Endothelial cell (in vitro differentiated cells): ENCODE data around the gene JCAD. TPM values are rescaled to one million over a fixed set of nuclear protein-coding genes. Genes with fewer than 3 reads are reported as not detected.

Experiments
- DNase-seq: peaks from one replicate; pipeline ENCODE4 v3.0.0; 2021; ENCODE audit warnings: low spot score
- H3K27ac Mint-ChIP-seq: one replicate; pipeline ENCODE4 v1.8.0; 2021; ENCODE audit warnings: mixed read lengths, inconsistent platforms; ENCODE audit not compliant: unreplicated experiment
- H3K27me3 Mint-ChIP-seq: one replicate; pipeline ENCODE4 v1.8.0; 2021; ENCODE audit warnings: mild to moderate bottlenecking, moderate library complexity, mixed read lengths, inconsistent platforms; ENCODE audit not compliant: unreplicated experiment
- H3K36me3 Mint-ChIP-seq: one replicate; pipeline ENCODE4 v1.8.0; 2021; ENCODE audit warnings: mild to moderate bottlenecking, low read depth, mixed read lengths, inconsistent platforms; ENCODE audit not compliant: unreplicated experiment
- H3K4me1 Mint-ChIP-seq: one replicate; pipeline ENCODE4 v1.8.0; 2021; ENCODE audit warnings: mild to moderate bottlenecking, mixed read lengths, inconsistent platforms; ENCODE audit not compliant: unreplicated experiment
- H3K4me3 Mint-ChIP-seq: one replicate; pipeline ENCODE4 v1.8.0; 2021; ENCODE audit warnings: mild to moderate bottlenecking, mixed read lengths, inconsistent platforms; ENCODE audit not compliant: unreplicated experiment
- H3K9me3 Mint-ChIP-seq: one replicate; pipeline ENCODE4 v1.8.0; 2021; ENCODE audit warnings: mixed read lengths, inconsistent platforms; ENCODE audit not compliant: unreplicated experiment
- total RNA-seq: library from RNA; stranded (reverse); fragmentation: NEBNext Ultra II Directional; extraction: Animal tissue kit (Norgen Biotek cat#: 25700); gene quantifications from one replicate; pipeline ENCODE4 v1.2.1, GENCODE V29; 2021; ENCODE audit not compliant: unreplicated experiment
- TF ChIP-seq, protein P1 (sequence below): fragments of 200-600 bp; sonication (generic); IDR thresholded peaks from one replicate; pipeline ENCODE4 v1.5.0; 2021; ENCODE audit warnings: antibody characterized with exemption; ENCODE audit not compliant: unreplicated experiment

Gene JCAD
- total RNA-seq, 1 donor from 2014 or later = 234 TPM

DNA sequence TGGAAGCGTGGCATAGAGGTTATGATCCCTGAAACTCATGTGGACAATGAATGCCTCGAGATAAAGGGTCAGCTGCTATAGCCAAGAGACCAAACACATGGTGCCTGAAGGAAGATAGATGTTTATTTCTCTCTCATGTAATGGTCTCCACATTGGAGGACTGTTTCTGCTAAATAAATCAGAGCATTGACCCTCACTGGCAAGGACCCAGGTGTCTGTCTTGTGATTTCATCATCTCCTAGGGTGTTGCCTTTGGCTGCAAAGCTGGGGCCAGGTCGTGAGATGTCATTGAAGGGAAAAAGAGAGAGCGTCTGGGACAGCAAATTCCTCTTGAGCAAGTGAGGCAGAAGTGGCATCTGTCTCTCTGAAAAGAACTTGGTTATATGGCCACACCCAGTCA lies 64.6 kb downstream of the JCAD start:
- Mint-ChIP-seq H3K9me3 (no peaks in the 10 kb centered on the region), H3K36me3 (no peaks in the 10 kb centered on the region), H3K27me3 (peaks cover 3% of the 10 kb centered on the region)

DNA sequence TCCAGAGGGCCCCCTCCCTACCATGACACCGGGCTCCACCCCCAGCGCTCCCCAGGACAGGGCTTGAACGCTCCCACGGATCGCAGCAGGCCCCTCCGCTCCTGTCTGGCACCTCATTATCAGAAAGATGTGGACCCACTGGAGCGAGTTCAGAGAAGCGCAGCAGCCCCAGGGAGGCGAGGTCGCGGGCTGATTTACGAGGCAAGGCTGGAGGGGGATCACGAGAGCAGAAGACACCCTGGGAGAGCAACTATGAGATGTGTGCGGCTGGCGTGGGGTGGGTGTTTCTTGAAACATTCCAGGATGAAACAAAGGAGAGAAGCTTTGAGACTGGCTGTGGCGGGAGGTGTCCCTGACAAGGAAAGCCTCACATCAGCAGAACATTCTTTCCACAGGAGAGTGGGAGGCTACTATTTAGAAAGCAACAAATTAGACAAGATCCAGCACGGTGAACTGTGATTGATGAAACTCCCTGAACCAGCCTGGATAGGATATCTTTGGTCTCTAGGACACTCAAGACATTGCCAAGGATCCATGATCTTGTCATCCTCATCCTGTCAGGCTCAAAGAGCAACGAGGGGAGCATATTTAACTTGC lies 66.0 kb downstream of the JCAD start:
- peaks cover 3% of the 10 kb centered on the region for H3K27me3 Mint-ChIP-seq
- peaks cover 12% of the 10 kb centered on the region for H3K4me1 Mint-ChIP-seq
- no peak overlapping the region for H3K4me3 Mint-ChIP-seq
- H3K36me3 Mint-ChIP-seq = no peaks in the 10 kb centered on the region
- TF ChIP-seq, protein P1, sequence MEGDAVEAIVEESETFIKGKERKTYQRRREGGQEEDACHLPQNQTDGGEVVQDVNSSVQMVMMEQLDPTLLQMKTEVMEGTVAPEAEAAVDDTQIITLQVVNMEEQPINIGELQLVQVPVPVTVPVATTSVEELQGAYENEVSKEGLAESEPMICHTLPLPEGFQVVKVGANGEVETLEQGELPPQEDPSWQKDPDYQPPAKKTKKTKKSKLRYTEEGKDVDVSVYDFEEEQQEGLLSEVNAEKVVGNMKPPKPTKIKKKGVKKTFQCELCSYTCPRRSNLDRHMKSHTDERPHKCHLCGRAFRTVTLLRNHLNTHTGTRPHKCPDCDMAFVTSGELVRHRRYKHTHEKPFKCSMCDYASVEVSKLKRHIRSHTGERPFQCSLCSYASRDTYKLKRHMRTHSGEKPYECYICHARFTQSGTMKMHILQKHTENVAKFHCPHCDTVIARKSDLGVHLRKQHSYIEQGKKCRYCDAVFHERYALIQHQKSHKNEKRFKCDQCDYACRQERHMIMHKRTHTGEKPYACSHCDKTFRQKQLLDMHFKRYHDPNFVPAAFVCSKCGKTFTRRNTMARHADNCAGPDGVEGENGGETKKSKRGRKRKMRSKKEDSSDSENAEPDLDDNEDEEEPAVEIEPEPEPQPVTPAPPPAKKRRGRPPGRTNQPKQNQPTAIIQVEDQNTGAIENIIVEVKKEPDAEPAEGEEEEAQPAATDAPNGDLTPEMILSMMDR = no peak
- no peak for DNase-seq
- no peak overlapping the region for H3K27ac Mint-ChIP-seq
- no peaks in the 10 kb centered on the region for H3K9me3 Mint-ChIP-seq

More for the DNA sequence above, 64.6 kb downstream of the JCAD start:
- TF ChIP-seq, protein P1 = no peak
- no peak for DNase-seq
- Mint-ChIP-seq H3K4me1 (peaks cover 16% of the 10 kb centered on the region), H3K4me3 (no peak overlapping the region), H3K27ac (no peak overlapping the region)

DNA sequence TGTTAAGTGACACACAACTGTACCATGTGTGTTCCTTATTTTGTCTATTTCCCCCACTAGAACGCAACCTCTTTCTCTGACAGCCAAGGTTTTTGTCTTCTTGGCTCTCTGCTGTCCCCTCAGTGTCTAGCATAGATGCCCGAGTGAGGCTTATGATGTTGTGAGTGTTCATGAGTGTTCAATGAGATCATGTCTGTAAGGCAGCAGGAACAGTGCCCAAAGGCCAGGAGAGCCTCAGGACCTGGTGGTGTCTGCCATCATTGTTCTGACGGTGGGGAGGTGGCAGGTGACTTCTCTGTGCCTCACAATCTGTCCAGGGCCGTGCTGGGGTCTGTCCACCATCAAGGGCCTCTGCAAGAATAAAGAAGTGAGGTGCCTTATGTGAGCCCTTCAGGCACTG lies 66.5 kb downstream of the JCAD start:
- peaks cover 3% of the 10 kb centered on the region for H3K27me3 Mint-ChIP-seq
- H3K4me3 Mint-ChIP-seq = no peak overlapping the region
- no peak overlapping the region for H3K27ac Mint-ChIP-seq
- no peaks in the 10 kb centered on the region for H3K9me3 Mint-ChIP-seq
- TF ChIP-seq, protein P1 = no peak
- H3K36me3 Mint-ChIP-seq = no peaks in the 10 kb centered on the region
- DNase-seq = no peak
- peaks cover 11% of the 10 kb centered on the region for H3K4me1 Mint-ChIP-seq

DNA sequence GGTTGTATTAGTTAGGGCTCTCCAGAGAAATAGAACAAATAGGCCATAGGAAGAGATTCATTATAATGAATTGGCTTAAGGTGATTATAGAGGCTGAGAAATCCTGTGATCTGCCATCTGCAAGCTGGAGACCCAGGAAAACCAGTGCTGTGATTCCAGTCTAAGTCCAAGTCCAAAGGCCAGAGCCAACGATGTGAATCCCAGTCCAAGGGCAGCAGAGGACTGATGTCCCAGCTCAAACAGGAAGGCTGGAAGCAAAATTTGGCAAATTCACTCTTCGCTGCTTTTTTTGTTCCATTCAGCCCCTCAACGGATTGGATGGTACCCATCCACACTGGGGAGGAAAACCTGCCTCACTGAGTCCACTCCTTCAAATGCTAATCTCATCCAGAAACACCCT lies 68.0 kb downstream of the JCAD start:
- TF ChIP-seq, protein P1 = no peak
- Mint-ChIP-seq H3K4me1 (peaks cover 7% of the 10 kb centered on the region), H3K27ac (no peak overlapping the region), H3K27me3 (peaks cover 6% of the 10 kb centered on the region), H3K4me3 (no peak overlapping the region), H3K36me3 (no peaks in the 10 kb centered on the region), H3K9me3 (no peaks in the 10 kb centered on the region)
- DNase-seq = no peak

DNA sequence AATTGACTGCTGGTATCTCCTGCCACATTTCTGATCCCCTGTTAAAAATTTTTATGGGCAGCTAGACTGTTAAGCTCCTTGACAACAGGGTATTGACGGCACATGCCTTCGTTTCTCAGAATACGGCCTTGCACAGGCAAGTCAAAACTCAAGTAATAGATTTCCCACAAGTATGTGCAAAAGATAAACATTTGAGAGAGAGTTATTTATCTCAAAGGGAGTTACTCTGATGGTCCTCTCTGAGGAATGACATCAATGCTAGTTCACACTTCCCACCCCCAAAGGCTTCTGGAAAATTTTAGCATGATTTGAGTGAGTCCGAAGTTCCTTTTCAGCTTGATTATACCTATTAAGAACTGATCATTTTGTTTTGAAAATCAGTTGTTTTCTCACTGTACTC lies 71.9 kb downstream of the JCAD start:
- DNase-seq = no peak
- H3K27me3 Mint-ChIP-seq = peaks cover 5% of the 10 kb centered on the region
- TF ChIP-seq, protein P1 = no peak
- H3K36me3 Mint-ChIP-seq = peaks cover 4% of the 10 kb centered on the region
- peaks cover 4% of the 10 kb centered on the region for H3K4me1 Mint-ChIP-seq
- no peak overlapping the region for H3K4me3 Mint-ChIP-seq
- peaks cover 1% of the 10 kb centered on the region for H3K9me3 Mint-ChIP-seq
- no peak overlapping the region for H3K27ac Mint-ChIP-seq
